H54 (cell line): ENCODE measurements around the gene DNAH10.
"Not testable (repeated sequence)": the region's sequence is repeated elsewhere in the genome, so short reads cannot be mapped to it uniquely, and the experiment has no call there.

ENCODE experiments used
- DNase-seq: peaks from one replicate; pipeline ENCODE4 v3.0.0; 2011; ENCODE audit warnings: low spot score, mixed read lengths; ENCODE audit not compliant: insufficient read length
- FAIRE-seq: peaks from 3 replicates; lab custom pipeline; 2011; peaks lifted over from hg19 to GRCh38; lab: Jason Lieb, UNC
- POLR2A ChIP-seq: IDR thresholded peaks from 2 replicates; pipeline ENCODE4 v1.6.1; 2011; ENCODE audit warnings: low read depth, mild to moderate bottlenecking, low read length

DNAH10 gene

DNA sequence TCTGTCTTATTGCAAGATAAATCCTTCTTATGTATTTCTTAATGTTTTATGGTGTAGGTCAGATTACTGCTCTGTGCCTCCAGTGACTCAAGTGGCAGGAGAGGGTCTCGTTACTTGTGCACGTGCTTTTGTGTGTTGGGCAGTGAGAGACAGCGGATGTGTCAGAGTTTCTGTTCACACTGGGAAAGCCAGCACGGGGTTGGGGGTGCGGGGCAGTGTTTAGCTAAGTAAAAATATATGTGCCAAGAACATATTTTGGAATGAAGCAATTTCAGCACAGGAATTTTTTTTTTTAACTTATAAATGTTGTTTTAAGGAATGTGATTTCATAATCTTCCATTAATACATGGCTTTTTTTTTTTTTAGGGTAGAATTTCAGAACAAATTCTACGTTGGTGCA is 4.5 kb upstream of the DNAH10 start:
- no peak for FAIRE-seq
- TF ChIP-seq POLR2A: no peak
- no peak for DNase-seq

DNA sequence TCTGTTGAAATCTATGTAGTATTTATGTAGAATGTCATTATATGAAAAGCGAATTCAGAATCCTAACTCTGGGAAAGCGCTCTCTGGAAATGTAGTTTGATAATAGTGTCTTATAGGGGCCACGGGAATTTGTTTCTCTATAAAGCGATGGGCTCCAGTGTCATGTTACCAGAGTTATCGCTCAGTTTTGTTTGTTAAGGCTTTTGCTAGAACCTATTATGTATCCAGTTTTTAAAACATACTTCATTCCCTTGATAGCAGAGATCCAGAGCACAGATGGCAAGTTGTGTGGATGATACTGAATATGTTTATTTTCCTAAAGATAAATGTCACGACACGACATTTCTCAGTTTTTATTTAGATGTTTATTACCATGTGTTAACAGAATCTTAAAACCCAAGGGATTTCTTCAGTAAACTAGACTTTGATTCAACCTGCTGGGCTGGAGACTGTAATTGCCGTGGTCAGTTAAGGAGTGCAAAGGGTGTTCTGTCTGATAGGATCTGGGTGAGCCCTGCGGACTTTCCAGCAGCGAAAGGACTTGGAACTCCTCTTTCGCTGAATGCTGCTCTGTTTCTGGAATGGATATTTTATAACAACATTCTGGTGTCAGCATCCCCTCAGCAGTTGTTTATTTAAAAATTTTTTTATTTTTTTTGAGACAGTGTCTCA is 1.7 kb upstream of the DNAH10 start:
- no peak for TF ChIP-seq POLR2A
- DNase-seq (no peak), FAIRE-seq (no peak)

DNA sequence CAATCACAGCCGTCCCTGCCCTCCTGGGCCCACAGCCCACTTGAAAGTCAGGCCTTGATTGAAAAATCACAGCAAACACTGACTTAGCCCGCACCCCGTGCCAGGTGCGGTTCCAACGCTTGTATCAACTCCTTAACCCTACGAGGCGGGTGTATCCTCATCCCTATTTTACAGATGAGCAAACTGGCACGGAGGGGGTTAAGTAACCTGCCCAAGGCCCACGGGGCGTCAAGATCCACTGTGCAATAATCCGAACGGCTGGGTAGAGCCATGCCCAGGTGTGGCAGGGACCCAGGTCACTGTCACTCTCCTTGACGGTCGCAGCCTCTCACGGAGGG is 583 bp downstream of the DNAH10 start:
- TF ChIP-seq POLR2A: no peak
- no peak for FAIRE-seq
- DNase-seq: no peak

DNA sequence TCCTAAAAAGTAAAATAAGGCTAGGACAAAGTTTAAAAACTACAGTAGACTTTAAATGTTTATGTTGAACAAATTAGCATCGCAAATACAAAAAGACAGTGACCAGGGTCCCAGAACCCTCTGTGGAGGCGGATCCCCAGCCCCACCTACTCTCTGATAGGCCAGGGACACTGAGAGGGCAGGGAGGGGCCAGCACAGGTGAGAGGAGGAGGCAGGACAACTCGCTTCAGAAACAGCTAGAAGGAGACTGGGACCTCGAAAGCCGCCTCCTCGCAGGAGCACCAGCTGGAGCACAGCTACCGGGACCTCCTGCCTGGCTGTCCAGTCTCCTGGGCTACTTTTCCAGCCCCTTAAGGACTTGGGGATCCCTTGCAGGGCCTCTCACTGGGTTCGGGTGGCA is 992 bp downstream of the DNAH10 start:
- DNase-seq (no peak), FAIRE-seq (no peak)
- TF ChIP-seq POLR2A: no peak

DNA sequence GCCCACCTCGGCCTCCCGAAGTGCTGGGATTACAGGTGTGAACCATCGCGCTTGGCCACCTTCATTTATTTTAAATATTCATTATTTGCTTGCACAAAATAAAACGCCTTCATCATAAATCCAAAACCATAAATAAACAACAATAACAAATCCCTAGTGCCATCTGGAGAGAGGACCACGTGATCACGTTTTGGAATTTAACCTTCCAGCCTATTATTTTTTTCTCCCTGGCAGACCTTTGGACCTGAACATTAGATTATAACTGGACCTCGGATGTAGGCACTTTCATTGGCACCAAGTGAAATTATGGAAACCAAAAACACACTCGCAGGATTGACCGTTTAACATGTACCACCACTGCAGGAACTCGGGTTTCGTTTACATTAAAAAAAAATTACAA is 2.0 kb downstream of the DNAH10 start:
- DNase-seq: no peak
- no peak for TF ChIP-seq POLR2A
- no peak for FAIRE-seq

DNA sequence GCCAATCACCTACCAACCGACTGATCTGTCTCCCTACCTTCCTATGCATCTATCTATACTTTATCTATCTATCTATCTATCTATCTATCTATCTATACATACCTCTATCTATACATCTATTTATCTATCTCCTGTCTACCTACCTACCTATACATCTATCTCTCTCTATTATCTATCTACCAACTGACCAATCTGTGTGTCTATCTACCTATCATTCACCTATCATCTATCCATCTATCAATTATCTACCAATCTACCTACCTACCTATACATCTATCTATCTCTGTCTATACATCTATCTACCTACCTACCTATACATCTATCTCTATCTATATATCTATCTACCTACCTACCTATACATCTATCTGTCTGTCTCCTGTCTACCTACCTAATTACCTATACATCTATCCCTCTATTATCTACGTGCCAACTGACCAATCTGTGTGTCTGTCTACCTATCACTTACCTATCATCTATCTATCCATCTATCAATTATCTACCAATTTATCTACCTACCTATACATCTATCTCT is 3.5 kb downstream of the DNAH10 start:
- no peak for TF ChIP-seq POLR2A
- DNase-seq (no peak), FAIRE-seq (no peak)

DNA sequence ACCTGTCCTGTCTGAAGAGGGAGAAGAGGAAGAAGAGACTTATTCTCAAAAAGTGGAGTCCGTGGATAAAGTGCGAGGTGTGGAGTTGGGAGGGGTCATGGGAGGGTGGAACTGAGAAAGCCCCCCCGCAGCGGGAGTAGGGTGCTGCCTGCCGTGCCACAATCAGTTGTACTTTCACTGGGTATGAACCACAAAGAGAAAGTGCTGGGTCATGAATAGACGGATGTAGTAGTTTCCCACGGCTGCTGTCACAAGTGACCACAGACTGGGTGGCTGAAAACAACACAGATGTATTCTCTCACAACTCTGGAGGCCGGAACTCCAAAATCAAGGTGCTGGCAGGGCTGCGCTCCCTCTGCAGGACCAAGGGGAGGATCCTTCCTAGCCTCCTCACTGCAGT is 5.5 kb downstream of the DNAH10 start:
- TF ChIP-seq POLR2A: no peak
- DNase-seq: no peak
- no peak for FAIRE-seq

DNA sequence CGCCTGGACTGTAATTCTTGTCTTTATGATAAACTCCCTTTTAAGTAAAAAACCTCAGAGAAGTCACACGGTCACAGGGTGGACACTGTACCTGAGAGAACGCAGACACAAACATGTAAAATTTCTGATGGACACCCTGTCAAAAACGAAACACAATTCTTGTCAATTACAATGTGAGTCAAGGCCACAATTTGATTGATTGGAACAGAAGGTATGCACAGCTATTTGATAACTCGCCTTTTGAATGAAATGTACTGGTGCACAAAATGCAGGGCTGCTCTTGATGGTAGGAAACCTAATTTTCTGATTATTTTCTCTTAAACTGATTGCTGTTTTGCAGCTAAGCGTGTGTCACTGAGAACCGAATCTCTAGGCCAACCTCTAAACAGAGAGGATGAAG is 9.2 kb downstream of the DNAH10 start:
- DNase-seq (no peak), FAIRE-seq (no peak)
- no peak for TF ChIP-seq POLR2A

DNA sequence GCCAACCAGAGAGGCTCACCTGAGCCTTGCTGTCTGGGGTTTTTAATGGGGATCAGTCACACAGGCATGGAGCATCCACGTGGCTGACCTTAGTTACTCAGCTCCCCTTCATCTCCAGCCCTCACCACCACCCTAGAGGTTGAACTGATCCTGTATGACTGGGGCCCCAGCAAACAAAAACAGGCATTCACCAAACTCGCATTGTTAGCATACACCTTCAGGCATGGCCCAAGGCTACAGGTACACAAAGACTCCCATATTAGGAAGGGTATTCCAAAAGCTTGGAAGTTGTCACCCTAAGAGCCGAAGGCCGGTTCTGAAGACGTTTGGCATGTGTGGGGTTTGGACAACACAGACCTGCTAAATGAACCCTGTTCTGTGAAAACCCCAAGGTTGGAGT is 10.0 kb downstream of the DNAH10 start:
- FAIRE-seq (no peak), DNase-seq (no peak)
- TF ChIP-seq POLR2A: no peak

DNA sequence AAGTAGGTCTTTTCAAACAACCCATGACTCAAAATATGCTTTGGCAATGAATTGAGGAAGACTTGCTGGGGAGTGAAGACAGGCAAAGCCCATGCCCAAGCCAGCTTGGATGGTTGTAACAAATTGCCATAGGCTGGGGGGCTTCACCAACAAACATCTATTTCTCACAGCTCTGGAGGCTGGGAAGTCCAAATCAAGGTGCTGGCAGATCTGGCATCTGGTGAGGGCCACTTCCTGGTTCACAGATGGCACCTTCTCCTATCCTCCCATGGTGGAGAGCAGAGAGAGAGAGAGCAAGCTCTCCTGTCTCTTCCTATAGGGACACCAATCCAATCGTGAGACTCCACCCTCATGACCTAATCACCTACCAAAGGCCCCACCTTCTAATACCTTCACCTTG is 11.3 kb downstream of the DNAH10 start:
- no peak for FAIRE-seq
- no peak for TF ChIP-seq POLR2A
- no peak for DNase-seq

DNA sequence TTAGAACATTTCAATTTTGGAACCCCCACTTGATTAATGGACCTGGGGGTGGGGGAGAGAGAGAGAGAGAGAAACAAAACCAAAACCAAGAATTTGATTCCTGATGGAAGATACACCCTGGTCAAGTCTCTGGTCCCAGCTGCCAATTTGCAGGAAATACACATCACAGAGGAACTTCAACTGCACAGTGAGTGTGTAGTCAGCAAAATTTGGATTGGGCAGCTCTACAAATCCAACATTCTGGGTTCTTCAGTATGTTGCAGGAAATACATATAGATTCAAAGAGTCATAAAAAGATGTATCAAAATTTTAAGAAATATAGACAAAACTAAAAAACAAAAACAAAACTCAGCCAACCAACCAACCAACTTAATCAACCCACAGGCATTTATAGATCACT is 17.4 kb downstream of the DNAH10 start:
- no peak for TF ChIP-seq POLR2A
- FAIRE-seq (no peak), DNase-seq (no peak)

DNA sequence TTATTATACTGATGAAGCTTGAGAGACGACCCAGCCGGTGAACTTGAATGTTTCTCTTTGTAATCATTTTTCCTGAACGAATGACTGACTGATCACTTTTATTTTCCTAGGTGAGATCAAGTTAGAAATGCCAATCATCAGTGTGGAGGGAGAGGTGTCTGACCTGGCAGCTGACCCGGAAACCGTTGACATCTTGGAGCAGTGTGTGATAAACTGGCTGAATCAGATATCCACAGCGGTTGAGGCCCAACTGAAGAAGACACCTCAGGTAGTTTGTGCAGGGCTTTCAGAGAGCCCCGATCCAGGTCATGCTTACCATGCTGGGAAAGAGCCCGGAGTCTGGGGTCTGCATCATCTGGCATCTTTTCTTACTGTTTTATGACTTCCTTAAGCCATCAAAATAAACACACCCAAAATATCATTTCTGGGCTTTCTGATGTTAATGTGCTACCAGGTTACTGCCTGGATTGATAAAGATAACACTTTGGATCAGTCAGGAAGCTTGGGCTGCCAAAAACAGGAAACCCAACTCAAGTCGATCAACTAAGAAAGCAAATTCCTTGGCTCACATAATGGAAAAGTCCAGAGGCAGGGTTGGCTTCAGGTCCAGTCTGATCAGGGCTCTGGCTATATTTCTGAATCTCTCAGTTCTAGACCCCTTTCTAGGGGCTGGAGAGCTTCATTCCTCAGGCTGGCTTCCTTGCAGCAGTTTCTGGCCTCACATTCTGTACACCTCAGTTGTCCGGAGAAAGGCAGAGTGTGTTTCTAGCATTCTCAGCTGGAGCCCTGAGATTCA is 21.1 kb downstream of the DNAH10 start:
- TF ChIP-seq POLR2A: no peak
- DNase-seq (no peak), FAIRE-seq (no peak)

DNA sequence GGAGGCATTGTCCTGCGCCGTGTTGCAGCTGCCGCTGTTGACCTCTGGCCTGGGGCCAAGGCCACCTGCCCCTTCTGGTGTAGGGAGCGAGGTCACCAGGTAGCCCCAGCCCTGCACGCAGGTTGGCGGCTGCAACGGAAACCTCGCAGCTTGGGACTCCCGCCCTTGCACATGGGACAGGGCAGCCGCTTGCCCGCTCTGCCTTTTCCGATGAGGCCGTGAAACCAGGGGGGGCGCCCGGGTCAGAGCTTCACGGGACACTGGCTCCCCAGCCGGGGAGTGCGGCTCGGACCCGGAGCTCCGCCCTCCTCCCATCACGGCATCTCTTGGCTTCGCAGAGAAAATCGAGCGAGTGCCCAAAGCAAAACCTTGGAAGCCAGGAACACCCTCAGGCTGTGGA is 25.4 kb downstream of the DNAH10 start:
- FAIRE-seq (no peak), DNase-seq (no peak)
- TF ChIP-seq POLR2A: no peak

DNA sequence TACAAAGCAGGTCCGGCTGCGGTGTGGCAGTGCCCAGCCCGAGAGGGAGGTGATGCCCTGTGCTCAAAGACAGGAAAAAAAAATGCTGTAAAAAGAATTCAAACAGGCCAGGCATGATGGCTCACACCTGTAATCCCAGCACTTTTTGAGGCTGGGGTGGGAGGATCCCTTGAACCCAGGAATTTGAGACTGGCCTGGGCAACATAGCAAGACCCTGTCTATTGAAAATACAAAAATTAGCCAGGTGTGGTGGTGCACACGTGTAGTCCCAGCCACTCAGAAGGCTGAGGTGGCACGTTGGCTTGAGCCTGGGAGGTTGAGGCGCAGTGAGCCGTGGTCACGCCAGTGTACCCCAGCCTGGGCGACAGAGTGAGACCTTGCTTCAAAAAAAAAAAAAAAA is 26.4 kb downstream of the DNAH10 start:
- DNase-seq: no peak
- no peak for TF ChIP-seq POLR2A
- no peak for FAIRE-seq

DNA sequence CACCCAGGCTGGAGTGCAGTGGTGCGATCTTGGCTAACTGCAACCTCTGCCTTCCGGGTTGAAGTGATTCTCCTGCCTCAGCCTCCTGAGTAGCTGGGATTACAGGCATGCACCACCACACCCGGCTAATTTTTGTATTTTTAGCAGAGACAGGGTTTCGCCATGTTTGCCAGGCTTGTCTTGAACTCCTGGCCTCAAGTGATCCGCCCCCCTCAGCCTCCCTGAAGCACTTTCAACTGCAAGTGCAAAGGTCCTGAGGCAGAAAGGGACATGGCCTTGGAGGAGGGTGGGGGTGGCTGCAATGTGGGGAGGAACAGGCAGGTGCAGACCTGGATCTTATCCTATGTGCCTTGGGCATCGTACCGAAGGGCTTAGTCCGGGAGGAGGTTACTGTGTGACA is 27.3 kb downstream of the DNAH10 start:
- FAIRE-seq, DNase-seq: not testable (repeated sequence)
